B cell (primary cell): ENCODE data around the gene MRPS2.

ENCODE experiments used
- EZH2 ChIP-seq: IDR thresholded peaks from 2 replicates; pipeline ENCODE4 v1.6.1; 2012; ENCODE audit warnings: borderline replicate concordance, low read depth, mild to moderate bottlenecking, moderate library complexity, low read length; ENCODE audit not compliant: insufficient read depth, poor library complexity, severe bottlenecking
- TF ChIP-seq, protein P1 (sequence below): fragments of 200-600 bp; IDR thresholded peaks from one replicate; pipeline ENCODE4 v1.8.0; 2022; ENCODE audit warnings: antibody characterized with exemption, mild to moderate bottlenecking

DNA sequence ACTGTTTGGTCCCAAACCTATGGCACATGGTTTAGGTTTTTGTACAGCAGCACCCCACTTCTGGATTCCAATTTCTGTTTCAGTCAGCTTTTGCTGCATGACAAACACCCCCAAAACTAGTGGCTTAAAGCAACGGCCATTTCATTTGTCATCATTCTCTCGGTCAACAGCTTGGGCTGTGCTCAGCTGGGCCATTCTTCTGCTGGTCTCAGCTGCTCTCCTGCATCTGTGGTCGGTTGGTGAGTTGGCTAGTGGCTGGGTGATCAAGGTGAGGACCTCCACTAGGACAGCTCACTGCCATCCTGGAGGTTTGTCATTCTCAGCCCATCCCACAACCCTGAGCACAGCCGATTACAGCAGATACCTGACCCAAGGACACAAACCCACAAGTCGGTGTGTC, 45.7 kb upstream of the MRPS2 start:
- TF ChIP-seq, protein P1, sequence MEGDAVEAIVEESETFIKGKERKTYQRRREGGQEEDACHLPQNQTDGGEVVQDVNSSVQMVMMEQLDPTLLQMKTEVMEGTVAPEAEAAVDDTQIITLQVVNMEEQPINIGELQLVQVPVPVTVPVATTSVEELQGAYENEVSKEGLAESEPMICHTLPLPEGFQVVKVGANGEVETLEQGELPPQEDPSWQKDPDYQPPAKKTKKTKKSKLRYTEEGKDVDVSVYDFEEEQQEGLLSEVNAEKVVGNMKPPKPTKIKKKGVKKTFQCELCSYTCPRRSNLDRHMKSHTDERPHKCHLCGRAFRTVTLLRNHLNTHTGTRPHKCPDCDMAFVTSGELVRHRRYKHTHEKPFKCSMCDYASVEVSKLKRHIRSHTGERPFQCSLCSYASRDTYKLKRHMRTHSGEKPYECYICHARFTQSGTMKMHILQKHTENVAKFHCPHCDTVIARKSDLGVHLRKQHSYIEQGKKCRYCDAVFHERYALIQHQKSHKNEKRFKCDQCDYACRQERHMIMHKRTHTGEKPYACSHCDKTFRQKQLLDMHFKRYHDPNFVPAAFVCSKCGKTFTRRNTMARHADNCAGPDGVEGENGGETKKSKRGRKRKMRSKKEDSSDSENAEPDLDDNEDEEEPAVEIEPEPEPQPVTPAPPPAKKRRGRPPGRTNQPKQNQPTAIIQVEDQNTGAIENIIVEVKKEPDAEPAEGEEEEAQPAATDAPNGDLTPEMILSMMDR = no peak
- TF ChIP-seq EZH2 = no peak
